Lower lobe of right lung (tissue), 2 donors: ENCODE results near the gene ANKRD12. TPM values are rescaled to one million over a fixed set of nuclear protein-coding genes. Genes with fewer than 3 reads are reported as not detected.

Experiments
- ATAC-seq, 2 donors: fragments of 200-7000 bp; cut with Tn5 transposase; one replicate each; pipeline ENCODE4 v1.9.1; 2020 to 2022; ENCODE audit warnings: mild to moderate bottlenecking in 2 of 2, moderate library complexity in 2 of 2
- DNase-seq: peaks from one replicate; pipeline ENCODE4 v3.0.0-alpha.2; 2020
- H3K27ac ChIP-seq: fragments of 200-600 bp; one replicate; pipeline ENCODE4 v1.8.0; 2022
- H3K27me3 ChIP-seq: fragments of 200-600 bp; one replicate; pipeline ENCODE4 v1.8.0; 2022; ENCODE audit warnings: low read depth
- H3K36me3 ChIP-seq: fragments of 200-600 bp; one replicate; pipeline ENCODE4 v1.8.0; 2022; ENCODE audit warnings: mild to moderate bottlenecking
- H3K4me1 ChIP-seq: fragments of 200-600 bp; one replicate; pipeline ENCODE4 v1.8.0; 2022
- H3K4me3 ChIP-seq: fragments of 200-600 bp; one replicate; pipeline ENCODE4 v1.8.0; 2022; ENCODE audit warnings: mild to moderate bottlenecking
- H3K9me3 ChIP-seq: fragments of 200-600 bp; one replicate; pipeline ENCODE4 v1.8.0; 2022
- CTCF ChIP-seq: fragments of 200-600 bp; IDR thresholded peaks from one replicate; pipeline ENCODE4 v1.8.0; 2022; ENCODE audit warnings: antibody characterized with exemption, mild to moderate bottlenecking
- intact Hi-C: fragments of 100-400 bp; cut with DNase I; formaldehyde crosslinking; loops from one replicate; pipeline ENCODE4 v1.11.0; 2022
- total RNA-seq: library from RNA; stranded (reverse); fragmentation: NEBNext Ultra II Directional; extraction: Animal tissue kit (Norgen Biotek cat#: 25700); gene quantifications from one replicate; pipeline ENCODE4 v1.2.1, GENCODE V29; 2021
- donor health status: DM: no; HTN: yes; CAD: no; lungs with severe emphysema.

ANKRD12 gene
- total RNA-seq, 1 donor from 2014 or later: 77.7 TPM

GRCh38 chr18:9193031-9193430 lies 56.5 kb downstream of the ANKRD12 start:
- no peak for DNase-seq
- no peak for TF ChIP-seq CTCF
- H3K36me3 ChIP-seq: peaks cover 15% of the 10 kb centered on the region
- intact Hi-C loops: no loop called here
- H3K4me3 ChIP-seq: no peak overlapping the region
- ATAC-seq: no peak
- no peak overlapping the region for H3K27ac ChIP-seq
- H3K27me3 ChIP-seq: no peaks in the 10 kb centered on the region
- no peaks in the 10 kb centered on the region for H3K9me3 ChIP-seq
- H3K4me1 ChIP-seq: peaks cover 5% of the 10 kb centered on the region

GRCh38 chr18:9196568-9196967 lies 60.0 kb downstream of the ANKRD12 start:
- Histone ChIP-seq H3K9me3 (no peaks in the 10 kb centered on the region), H3K4me3 (no peak overlapping the region), H3K27ac (no peak overlapping the region), H3K27me3 (no peaks in the 10 kb centered on the region), H3K4me1 (peaks cover 9% of the 10 kb centered on the region), H3K36me3 (peaks cover 25% of the 10 kb centered on the region)
- TF ChIP-seq CTCF: no peak
- intact Hi-C loops: no loop called here
- no peak for ATAC-seq
- DNase-seq: no peak

GRCh38 chr18:9199681-9200080 lies 63.1 kb downstream of the ANKRD12 start:
- TF ChIP-seq CTCF: no peak
- DNase-seq (no peak), ATAC-seq (no peak)
- no peaks in the 10 kb centered on the region for H3K9me3 ChIP-seq
- H3K4me1 ChIP-seq: peaks cover 9% of the 10 kb centered on the region
- no peak overlapping the region for H3K27ac ChIP-seq
- intact Hi-C loops: no loop called here
- H3K27me3 ChIP-seq: no peaks in the 10 kb centered on the region
- peaks cover 32% of the 10 kb centered on the region for H3K36me3 ChIP-seq
- no peak overlapping the region for H3K4me3 ChIP-seq

GRCh38 chr18:9201224-9201623 lies 64.6 kb downstream of the ANKRD12 start:
- no peak for DNase-seq
- TF ChIP-seq CTCF: no peak
- H3K9me3 ChIP-seq: no peaks in the 10 kb centered on the region
- intact Hi-C loops: no loop called here
- ATAC-seq: no peak
- H3K4me1 ChIP-seq: peaks cover 9% of the 10 kb centered on the region
- H3K27ac ChIP-seq: no peak overlapping the region
- no peaks in the 10 kb centered on the region for H3K27me3 ChIP-seq
- no peak overlapping the region for H3K4me3 ChIP-seq
- peaks cover 24% of the 10 kb centered on the region for H3K36me3 ChIP-seq

GRCh38 chr18:9204659-9205058 lies 68.1 kb downstream of the ANKRD12 start:
- Histone ChIP-seq H3K27me3 (no peaks in the 10 kb centered on the region), H3K4me1 (peaks cover 9% of the 10 kb centered on the region), H3K36me3 (peaks cover 14% of the 10 kb centered on the region), H3K9me3 (no peaks in the 10 kb centered on the region), H3K27ac (no peak overlapping the region), H3K4me3 (no peak overlapping the region)
- intact Hi-C loops: no loop called here
- TF ChIP-seq CTCF: no peak
- DNase-seq (no peak), ATAC-seq (no peak)

- no peaks in the 10 kb centered on the region for H3K27me3 ChIP-seq
- intact Hi-C loops: no loop called here
- peaks cover 3% of the 10 kb centered on the region for H3K4me1 ChIP-seq
- no peak overlapping the region for H3K4me3 ChIP-seq
- ATAC-seq: no peak
- TF ChIP-seq CTCF: no peak
- no peaks in the 10 kb centered on the region for H3K9me3 ChIP-seq
- no peak for DNase-seq
- H3K36me3 ChIP-seq: peaks cover 29% of the 10 kb centered on the region
- H3K27ac ChIP-seq: no peak overlapping the region
These were observed 69.8 kb downstream of the ANKRD12 start for GRCh38 chr18:9206421-9206820.
